Mesenchymal stem cell (in vitro differentiated cells and primary cell): ENCODE results near the gene HAGHL.
"Not testable (repeated sequence)": the region's sequence is repeated elsewhere in the genome, so short reads cannot be mapped to it uniquely, and the experiment has no call there.

ENCODE experiments used
- DNase-seq: peaks from one replicate; pipeline ENCODE4 v3.0.0-alpha.2; 2013
- H2AFZ ChIP-seq: one replicate; pipeline ENCODE4 v1.6.1; 2013; ENCODE audit warnings: low read depth, mild to moderate bottlenecking, control low read depth, inconsistent platforms, low read length, moderate library complexity
- H2AK5ac ChIP-seq: 2 replicates; pipeline ENCODE4 v1.6.1; 2013; ENCODE audit warnings: low read length, moderate library complexity, mild to moderate bottlenecking, inconsistent platforms; ENCODE audit not compliant: severe bottlenecking
- H2BK120ac ChIP-seq: one replicate; pipeline ENCODE4 v1.6.1; 2013; ENCODE audit warnings: low read depth, mild to moderate bottlenecking, inconsistent platforms, low read length, moderate library complexity
- H2BK12ac ChIP-seq, 2 experiments: one replicate each; pipeline ENCODE4 v1.6.1; 2013; ENCODE audit warnings: inconsistent platforms in 2 of 2, low read length in 2 of 2, mild to moderate bottlenecking in 2 of 2, moderate library complexity in 2 of 2, control low read depth in 1 of 2
- H2BK15ac ChIP-seq: one replicate; pipeline ENCODE4 v1.6.1; 2013; ENCODE audit warnings: mild to moderate bottlenecking, low read depth, inconsistent platforms; ENCODE audit not compliant: poor library complexity, severe bottlenecking
- H2BK5ac ChIP-seq: 2 replicates; pipeline ENCODE4 v1.6.1; 2013; ENCODE audit warnings: low read depth, mild to moderate bottlenecking, low read length, control low read depth, inconsistent platforms; ENCODE audit not compliant: poor library complexity, severe bottlenecking
- H3K14ac ChIP-seq, 2 experiments: one replicate each; pipeline ENCODE4 v1.6.1; 2013; ENCODE audit warnings: inconsistent platforms in 2 of 2, low read length in 2 of 2, control low read depth in 1 of 2, mild to moderate bottlenecking in 1 of 2, moderate library complexity in 1 of 2
- H3K18ac ChIP-seq, 2 experiments: one replicate each; pipeline ENCODE4 v1.6.1; 2013; ENCODE audit warnings: inconsistent platforms in 2 of 2, low read length in 2 of 2, control low read depth in 1 of 2, low read depth in 1 of 2, mild to moderate bottlenecking in 1 of 2
- H3K23ac ChIP-seq, 2 experiments: one replicate each; pipeline ENCODE4 v1.6.1; 2013; ENCODE audit warnings: inconsistent platforms in 2 of 2, low read length in 2 of 2, mild to moderate bottlenecking in 2 of 2, moderate library complexity in 2 of 2, control low read depth in 1 of 2
- H3K27ac ChIP-seq: 2 replicates; pipeline ENCODE4 v1.5.1; 2013; ENCODE audit warnings: mild to moderate bottlenecking, moderate library complexity, low read length, control low read depth, inconsistent platforms; ENCODE audit not compliant: poor library complexity, severe bottlenecking
- H3K27me3 ChIP-seq, 2 experiments: 2 replicates each; pipeline versions ENCODE4 v1.6.1 to v1.7.0; 2013; ENCODE audit warnings: low read length in 2 of 2, mild to moderate bottlenecking in 2 of 2, moderate library complexity in 2 of 2, control low read depth in 1 of 2, inconsistent platforms in 1 of 2; ENCODE audit not compliant: control insufficient read depth in 1 of 2, insufficient read depth in 1 of 2
- H3K36me3 ChIP-seq, 2 experiments: 2 replicates each; pipeline versions ENCODE4 v1.6.1 to v1.7.0; 2013; ENCODE audit warnings: low read length in 2 of 2, control low read depth in 1 of 2, inconsistent platforms in 1 of 2, low read depth in 1 of 2, mild to moderate bottlenecking in 1 of 2; ENCODE audit not compliant: insufficient read depth in 2 of 2, control insufficient read depth in 1 of 2
- H3K4ac ChIP-seq, 2 experiments: one replicate each; pipeline ENCODE4 v1.6.1; 2013; ENCODE audit warnings: inconsistent platforms in 2 of 2, low read length in 2 of 2, mild to moderate bottlenecking in 2 of 2, moderate library complexity in 2 of 2, control low read depth in 1 of 2, low read depth in 1 of 2
- H3K4me1 ChIP-seq: 2 replicates; pipeline ENCODE4 v1.6.1; 2013; ENCODE audit warnings: low read depth, low read length, control low read depth; ENCODE audit not compliant: control insufficient read depth, insufficient read depth
- H3K4me2 ChIP-seq: 2 replicates; pipeline ENCODE4 v1.6.1; 2013; ENCODE audit warnings: low read length, mild to moderate bottlenecking, inconsistent platforms; ENCODE audit not compliant: poor library complexity, severe bottlenecking
- H3K4me3 ChIP-seq, 2 experiments: 2 replicates each; pipeline versions ENCODE4 v1.5.1 to v1.7.0; 2013; ENCODE audit warnings: low read length in 2 of 2, mild to moderate bottlenecking in 2 of 2, control low read depth in 1 of 2, low read depth in 1 of 2; ENCODE audit not compliant: insufficient read depth in 1 of 2
- H3K79me1 ChIP-seq: replicated peaks from 2 replicates; pipeline ENCODE4 v1.6.1; 2013; ENCODE audit warnings: mild to moderate bottlenecking, control low read depth, low read length, inconsistent platforms; ENCODE audit not compliant: poor library complexity, severe bottlenecking
- H3K9ac ChIP-seq: 2 replicates; pipeline ENCODE4 v1.7.0; 2013; ENCODE audit warnings: mild to moderate bottlenecking, low read length, moderate library complexity
- H3K9me3 ChIP-seq: 2 replicates; pipeline ENCODE4 v1.7.0; 2013; ENCODE audit warnings: mild to moderate bottlenecking, low read length; ENCODE audit not compliant: control insufficient read depth
- H4K8ac ChIP-seq: one replicate; pipeline ENCODE4 v1.6.1; 2013; ENCODE audit warnings: inconsistent platforms, mild to moderate bottlenecking, low read length, moderate library complexity
- H4K91ac ChIP-seq: one replicate; pipeline ENCODE4 v1.6.1; 2013; ENCODE audit warnings: mild to moderate bottlenecking, low read length, inconsistent platforms
- WGBS: methylation state at CpG from one replicate; pipeline ENCODE4 v1.1.7; 2013; ENCODE audit warnings: mixed read lengths; 5-methylcytosine and 5-hydroxymethylcytosine counted together

The HAGHL gene

DNA sequence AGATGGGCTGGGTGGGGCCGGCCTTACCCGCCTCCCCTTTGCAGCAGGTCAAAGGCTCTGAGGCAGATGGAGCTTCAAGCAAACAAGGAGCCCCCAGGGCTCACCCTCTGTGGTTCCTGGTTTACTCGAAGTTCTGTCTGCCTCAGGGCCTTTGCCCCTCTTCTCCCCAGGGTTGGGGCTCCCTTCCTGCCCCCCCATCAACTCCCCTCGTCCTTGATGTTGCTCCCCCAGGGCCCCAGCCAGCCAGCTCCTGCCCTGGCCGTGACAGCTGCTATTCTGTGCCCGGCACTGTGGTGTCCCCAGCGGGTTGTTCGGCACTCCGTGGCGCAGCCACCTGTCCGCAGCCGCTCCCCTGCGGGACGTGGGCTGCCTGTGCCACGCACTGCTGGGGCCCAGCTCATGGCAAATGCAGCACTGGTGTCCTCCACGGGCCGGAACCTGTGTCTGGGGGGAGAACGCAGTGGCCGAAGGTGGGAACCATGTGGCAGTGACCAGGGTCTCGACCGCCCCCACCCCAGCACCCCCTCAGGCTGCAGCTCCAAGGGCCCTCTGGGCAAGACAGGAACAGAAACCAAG is 16.3 kb upstream of the HAGHL start:
- Histone ChIP-seq H3K14ac (no peak overlapping the region), H3K4me3 (no peak overlapping the region), H3K4me1 (peaks cover 45% of the 10 kb centered on the region), H3K18ac (no peak overlapping the region), H2BK5ac (no peak overlapping the region), H3K9me3 (no peaks in the 10 kb centered on the region), H3K36me3 (no peaks in the 10 kb centered on the region), H3K23ac (no peak overlapping the region), H2AK5ac (no peak overlapping the region), H3K9ac (peak overlapping the region; percentile 51), H3K27me3 (peaks cover 43 to 54% of the 10 kb centered on the region in 2 experiments), H3K4ac (no peak overlapping the region), H2BK15ac (no peak overlapping the region), H3K27ac (no peak overlapping the region), H2AFZ (no peak overlapping the region), H3K4me2 (no peak overlapping the region), H2BK120ac (peak overlapping the region; percentile 23), H2BK12ac (peak overlapping the region in 1 of 2 experiments; percentile 60), H3K79me1 (peaks cover 4% of the 10 kb centered on the region), H4K91ac (peak overlapping the region; percentile 45), H4K8ac (no peak overlapping the region)
- no peak for DNase-seq
- 80% methylated on average over 21 of the region's 21 CpGs for WGBS

DNA sequence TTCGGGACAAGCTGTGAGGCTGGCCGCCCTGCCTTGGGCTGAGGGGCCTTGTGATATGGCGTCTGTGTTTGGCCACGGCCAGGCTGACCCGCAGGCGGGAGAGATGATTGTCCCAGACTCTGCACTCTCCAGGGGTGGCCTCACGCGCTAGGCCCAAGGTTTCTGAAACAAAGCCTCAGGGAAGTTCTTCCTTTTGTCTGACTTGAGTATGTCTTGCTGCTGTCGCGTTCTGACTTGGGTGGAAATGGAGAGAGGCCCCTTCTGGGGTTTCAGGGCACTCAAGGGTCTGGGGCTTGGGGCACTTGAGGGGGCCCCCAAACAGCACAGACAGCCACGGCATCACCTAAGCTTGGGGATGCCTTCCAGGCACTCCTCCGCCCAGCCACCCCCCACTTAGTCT is 15.8 kb upstream of the HAGHL start:
- peaks cover 42 to 54% of the 10 kb centered on the region in 2 experiments for H3K27me3 ChIP-seq
- no peak overlapping the region for H4K91ac ChIP-seq
- no peak overlapping the region for H3K4me2 ChIP-seq
- no peak overlapping the region for H3K4me3 ChIP-seq
- no peak overlapping the region for H3K9ac ChIP-seq
- H3K79me1 ChIP-seq, result peaks cover 6% of the 10 kb centered on the region
- peak overlapping the region; percentile 49 for H2BK15ac ChIP-seq
- 78% methylated on average over 12 of the region's 12 CpGs for WGBS
- H3K27ac ChIP-seq, result no peak overlapping the region
- no peak overlapping the region for H2AFZ ChIP-seq
- H2BK12ac ChIP-seq, result no peak overlapping the region
- H2AK5ac ChIP-seq, result no peak overlapping the region
- no peak for DNase-seq
- no peak overlapping the region for H2BK120ac ChIP-seq
- H3K14ac ChIP-seq, result no peak overlapping the region
- H3K36me3 ChIP-seq, result no peaks in the 10 kb centered on the region
- H3K23ac ChIP-seq, result no peak overlapping the region
- no peak overlapping the region for H3K4ac ChIP-seq
- H4K8ac ChIP-seq, result no peak overlapping the region
- H3K18ac ChIP-seq, result no peak overlapping the region
- H2BK5ac ChIP-seq, result no peak overlapping the region
- peaks cover 45% of the 10 kb centered on the region for H3K4me1 ChIP-seq
- H3K9me3 ChIP-seq, result no peaks in the 10 kb centered on the region

DNA sequence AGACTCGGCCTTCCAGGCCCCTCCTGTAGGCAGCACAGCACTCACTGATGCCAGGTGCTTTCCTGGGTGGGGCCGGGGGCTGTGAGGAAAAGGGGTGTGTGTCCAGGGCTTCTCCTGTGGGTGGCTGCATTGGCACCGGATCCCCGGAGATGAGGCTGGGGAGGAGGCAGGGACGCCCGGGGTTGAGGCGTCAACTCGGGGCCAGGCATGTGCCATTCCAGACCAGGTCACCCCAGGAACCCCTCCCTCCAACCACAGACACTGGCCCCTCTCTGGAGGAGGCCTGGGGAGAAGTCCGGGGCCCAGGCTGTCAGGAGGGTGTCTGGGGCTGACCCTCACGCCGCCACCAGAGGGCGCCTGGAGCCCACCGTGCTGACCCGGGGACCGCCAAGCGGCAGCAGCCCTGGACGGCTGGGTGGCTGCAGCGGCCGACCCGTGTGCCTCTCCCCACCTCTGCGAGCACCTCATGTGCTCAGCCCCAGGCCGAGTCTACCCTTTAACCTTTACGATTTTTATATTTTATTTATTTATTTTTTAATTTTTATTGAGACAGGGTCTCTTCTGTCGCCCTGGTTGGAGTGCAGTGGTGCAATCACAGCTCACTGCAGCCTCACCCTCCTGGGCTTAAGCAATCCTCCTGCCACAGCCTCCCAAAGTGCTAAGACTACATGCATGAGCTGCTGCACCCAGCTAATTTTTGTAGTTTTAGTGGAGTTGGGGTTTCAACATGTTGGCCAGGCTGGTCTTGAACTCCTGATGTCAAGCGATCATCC is 15.2 kb upstream of the HAGHL start:
- peak overlapping the region; percentile 49 for H2BK15ac ChIP-seq
- H3K18ac ChIP-seq, result peak overlapping the region in 1 of 2 experiments; percentile 30
- H3K79me1 ChIP-seq, result peaks cover 9% of the 10 kb centered on the region
- H3K4me1 ChIP-seq, result peaks cover 51% of the 10 kb centered on the region
- H3K23ac ChIP-seq, result no peak overlapping the region
- H2AFZ ChIP-seq, result no peak overlapping the region
- H3K27ac ChIP-seq, result no peak overlapping the region
- peaks cover 0 to 4% of the 10 kb centered on the region in 2 experiments for H3K36me3 ChIP-seq
- H2BK120ac ChIP-seq, result no peak overlapping the region
- H4K91ac ChIP-seq, result no peak overlapping the region
- H3K4me2 ChIP-seq, result no peak overlapping the region
- no peak overlapping the region for H3K4ac ChIP-seq
- no peak overlapping the region for H4K8ac ChIP-seq
- H2BK5ac ChIP-seq, result no peak overlapping the region
- H3K9ac ChIP-seq, result no peak overlapping the region
- H2AK5ac ChIP-seq, result no peak overlapping the region
- peaks cover 36 to 47% of the 10 kb centered on the region in 2 experiments for H3K27me3 ChIP-seq
- H3K4me3 ChIP-seq, result no peak overlapping the region
- WGBS, result 15% methylated on average over 16 of the region's 25 CpGs
- H3K14ac ChIP-seq, result no peak overlapping the region
- peak; percentile 74 for DNase-seq
- H2BK12ac ChIP-seq, result peak overlapping the region in 1 of 2 experiments; percentile 57
- no peaks in the 10 kb centered on the region for H3K9me3 ChIP-seq

DNA sequence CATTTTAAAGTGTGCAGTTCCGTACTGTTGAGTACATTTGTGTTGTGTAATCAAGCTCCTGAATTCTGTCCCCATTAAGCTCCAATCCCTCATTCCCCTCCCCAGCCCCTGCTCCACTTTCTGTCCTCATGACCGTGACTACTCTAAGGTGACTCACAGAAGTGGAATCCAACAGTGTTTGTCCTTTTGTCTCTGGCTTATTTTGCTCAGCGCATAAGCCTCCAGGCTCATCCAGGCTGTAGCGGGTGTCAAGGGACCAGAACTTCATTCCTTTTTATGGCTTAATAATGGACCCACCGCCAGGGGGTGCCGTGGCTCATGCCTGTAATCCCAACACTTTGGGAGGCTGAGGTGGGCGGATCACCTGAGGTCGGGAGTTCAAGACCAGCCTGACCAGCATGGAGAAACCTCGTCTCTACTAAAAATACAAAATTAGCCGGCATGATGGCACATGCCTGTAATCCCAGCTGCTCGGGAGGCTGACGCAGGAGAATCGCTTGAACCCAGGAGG is 14.1 kb upstream of the HAGHL start:
- not testable (repeated sequence) for H3K79me1 ChIP-seq, H2AFZ ChIP-seq, H3K4ac ChIP-seq, H2BK5ac ChIP-seq, H2AK5ac ChIP-seq, H3K14ac ChIP-seq, H2BK120ac ChIP-seq, H3K9me3 ChIP-seq, H3K4me3 ChIP-seq, H4K8ac ChIP-seq, H3K23ac ChIP-seq, H2BK15ac ChIP-seq, H3K27ac ChIP-seq, H3K4me2 ChIP-seq, H4K91ac ChIP-seq, H2BK12ac ChIP-seq, H3K18ac ChIP-seq
- peaks cover 0 to 14% of the 10 kb centered on the region in 2 experiments for H3K36me3 ChIP-seq
- WGBS, result 38% methylated on average over 13 of the region's 13 CpGs
- peak; percentile 99 for DNase-seq
- H3K4me1 ChIP-seq, result peaks cover 56% of the 10 kb centered on the region
- peaks cover 25 to 36% of the 10 kb centered on the region in 2 experiments for H3K27me3 ChIP-seq
- peak overlapping the region; percentile 50 for H3K9ac ChIP-seq
